Stimulated activated CD8-positive, alpha-beta memory T cell treated with anti-CD3 and anti-CD28 coated beads, Interleukin-7, amount 100 ng/mL, for 1 hour (primary cell): ENCODE data around the gene FRG1.
"Not testable (repeated sequence)": the region's sequence is repeated elsewhere in the genome, so short reads cannot be mapped to it uniquely, and the experiment has no call there.

Source experiments
- DNase-seq, 2 donors: peaks; one replicate each; pipeline ENCODE4 v3.0.0-alpha.2; 2020; ENCODE audit warnings: low read depth in 2 of 2

FRG1 gene

DNA sequence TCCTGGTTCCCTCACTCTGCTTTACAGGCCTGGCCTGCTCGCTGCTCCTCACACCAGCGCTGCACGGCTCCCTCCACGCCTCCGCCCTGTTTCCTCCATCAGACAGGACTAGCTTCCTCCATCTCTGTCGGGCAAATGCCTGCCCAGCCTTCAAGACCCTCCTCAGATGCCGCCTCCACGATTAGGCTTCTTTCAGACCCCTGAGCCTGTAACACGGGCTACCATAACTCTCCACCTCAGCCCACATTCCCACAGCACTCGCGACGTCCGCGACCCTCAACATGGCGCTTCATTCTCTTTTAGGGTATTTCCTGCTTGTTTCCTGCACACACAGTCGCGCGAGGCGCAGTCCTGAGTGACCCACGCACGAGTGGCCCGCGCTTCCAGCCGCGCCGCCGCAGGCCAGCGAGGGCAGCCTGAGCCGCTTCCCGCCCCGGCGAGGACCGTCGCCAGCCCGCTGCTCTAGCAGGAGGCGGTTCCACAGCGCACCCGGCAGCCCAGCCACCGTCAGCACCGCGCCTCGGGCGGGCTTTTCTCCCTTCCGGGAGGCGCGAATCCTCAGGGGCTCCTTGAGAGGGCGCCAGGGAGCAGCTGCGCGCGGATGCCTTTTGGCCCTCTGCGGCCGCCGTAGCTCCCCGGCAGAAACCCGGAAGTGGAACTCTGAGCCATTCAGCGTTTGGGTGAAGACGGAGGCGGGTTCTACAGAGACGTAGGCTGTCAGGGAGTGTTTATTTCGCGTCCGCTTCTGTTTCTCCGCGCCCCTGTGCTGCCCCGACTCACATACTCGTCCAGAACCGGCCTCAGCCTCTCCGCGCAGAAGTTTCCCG is at the start of gene FRG1:
TSS of gene FRG1 (plus strand) at position 695 of the 827 bp plus-strand sequence. CDS start 138 bp downstream, outside the sequence.
- DNase-seq = peak; percentile 96

DNA sequence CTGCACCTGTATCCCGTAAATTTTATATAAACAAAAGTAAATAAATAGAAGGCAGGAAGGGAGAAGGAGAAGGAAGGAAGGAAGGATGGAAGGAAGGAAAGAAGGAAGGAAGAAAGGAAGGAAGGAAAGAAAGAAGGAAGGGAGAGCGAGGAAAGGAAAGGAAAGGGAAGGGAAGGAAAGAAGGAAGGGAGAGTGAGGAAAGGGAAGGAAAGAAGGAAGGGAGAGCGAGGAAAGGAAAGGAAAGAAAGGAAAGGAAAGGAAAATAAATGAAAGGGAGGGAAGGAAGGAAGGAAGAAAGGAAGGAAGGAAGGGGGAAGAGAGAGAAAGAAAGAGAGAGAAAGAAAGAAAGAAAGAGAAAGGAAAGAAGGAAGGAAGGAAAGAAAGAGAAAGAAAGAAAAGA is 43.0 kb upstream of the FRG1 start:
- no peak for DNase-seq

DNA sequence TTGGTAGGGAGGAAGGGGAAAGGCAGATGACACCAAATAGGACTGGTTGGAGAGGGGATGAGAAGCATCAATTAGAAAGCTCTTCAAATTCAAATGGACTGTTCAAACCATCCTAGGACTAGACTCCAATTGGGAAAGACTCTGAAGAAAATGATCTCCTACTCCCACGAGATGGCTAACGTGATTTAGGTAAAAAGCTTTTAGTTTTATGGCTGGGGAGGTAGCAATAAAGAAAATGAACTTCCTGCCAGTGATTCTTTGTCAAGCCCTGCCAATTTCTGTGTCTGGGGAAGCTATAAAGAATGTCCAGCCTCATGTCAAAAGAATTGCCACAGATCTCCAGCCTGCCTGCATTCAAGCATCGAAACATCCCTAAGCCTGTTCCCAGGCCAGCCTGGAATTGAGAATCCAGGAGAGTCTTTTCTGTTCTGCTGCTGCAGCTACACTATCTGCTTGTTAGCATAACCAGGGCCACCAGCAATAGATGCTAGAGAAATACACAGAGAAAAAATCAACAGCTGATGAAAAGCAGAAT is 41.1 kb upstream of the FRG1 start:
- DNase-seq = not testable (repeated sequence)

DNA sequence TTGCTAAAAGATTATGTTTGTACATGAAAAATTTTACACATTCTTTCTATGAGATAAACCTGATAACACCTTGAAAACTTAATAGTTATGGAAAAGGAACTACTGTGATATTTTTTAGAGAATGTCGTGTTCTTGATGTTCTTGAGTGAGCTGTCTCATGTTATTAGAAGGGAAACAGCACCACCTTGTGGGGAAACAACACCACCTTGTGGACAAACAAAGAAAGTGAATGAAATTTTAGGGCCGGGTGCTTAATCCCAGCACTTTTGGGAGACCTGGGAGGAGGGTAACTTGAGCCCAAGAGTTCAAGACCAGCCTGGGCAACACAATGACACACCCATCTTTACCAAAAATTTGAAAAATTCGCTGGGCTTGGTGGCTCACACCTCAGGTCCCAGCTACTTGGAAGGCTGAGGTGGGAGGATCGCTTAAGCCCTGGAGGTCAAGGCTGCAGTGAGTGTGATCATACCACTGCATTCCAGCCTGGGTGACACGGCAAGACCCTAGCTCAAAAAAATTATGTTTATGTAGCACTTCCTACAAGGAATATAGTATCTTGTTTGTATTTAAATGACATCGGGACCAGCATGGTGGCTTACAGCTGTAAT is 36.1 kb upstream of the FRG1 start:
- DNase-seq = peak in 1 of 2 donors; percentile 16

DNA sequence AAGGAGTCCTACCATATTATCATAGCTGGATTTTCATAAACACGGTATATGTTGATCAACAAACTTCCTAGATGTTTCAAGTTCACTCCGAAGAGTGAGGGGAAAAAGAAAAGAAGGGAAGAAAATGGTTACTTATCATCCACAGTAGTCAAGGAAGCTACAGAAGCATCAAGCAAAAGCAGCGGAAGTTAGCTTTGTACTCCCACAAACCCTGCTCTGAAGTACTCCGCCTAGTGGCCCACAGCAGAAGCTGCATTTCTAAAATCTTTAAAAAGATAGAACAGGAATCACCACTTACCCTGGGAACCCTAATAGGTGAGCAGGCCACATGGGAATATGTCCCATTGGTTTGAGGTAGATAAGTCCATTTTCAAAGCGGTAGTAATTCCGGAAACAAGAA is 28.5 kb upstream of the FRG1 start:
- DNase-seq = no peak

DNA sequence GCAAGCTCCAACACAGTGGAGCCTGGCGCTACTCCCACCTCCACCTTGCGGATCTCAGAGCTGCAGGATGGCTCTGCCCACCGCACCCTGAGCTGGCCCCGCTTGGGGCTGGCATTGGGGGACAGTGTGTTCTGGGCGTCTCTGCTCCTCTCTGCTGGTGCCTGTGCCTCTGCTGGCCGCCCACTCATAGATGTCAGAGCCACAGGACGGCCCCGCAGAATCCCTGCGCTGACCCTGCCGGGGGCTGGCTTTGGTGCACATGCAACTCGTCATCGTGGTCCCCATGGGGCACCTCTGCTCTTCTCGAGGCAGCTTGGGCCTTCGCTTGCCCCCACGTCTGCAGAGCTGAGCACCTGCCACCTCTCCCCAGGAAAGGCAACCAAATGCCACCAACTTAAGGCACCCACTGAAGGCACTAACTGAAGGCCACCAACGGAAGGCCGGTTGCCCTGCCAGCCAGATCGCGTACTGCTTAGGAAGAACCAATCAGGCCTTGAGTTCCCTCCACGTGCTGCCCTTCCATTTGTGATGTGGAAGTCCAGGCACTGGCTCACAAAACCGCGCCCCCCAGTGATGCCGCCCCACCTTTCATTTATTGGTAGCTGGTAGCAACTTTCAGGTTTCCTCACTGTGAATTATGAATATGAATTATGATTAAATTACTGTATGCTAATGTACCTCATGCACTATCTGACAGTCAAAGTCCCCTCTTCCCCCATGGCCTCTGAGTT is 23.3 kb upstream of the FRG1 start:
- no peak for DNase-seq

DNA sequence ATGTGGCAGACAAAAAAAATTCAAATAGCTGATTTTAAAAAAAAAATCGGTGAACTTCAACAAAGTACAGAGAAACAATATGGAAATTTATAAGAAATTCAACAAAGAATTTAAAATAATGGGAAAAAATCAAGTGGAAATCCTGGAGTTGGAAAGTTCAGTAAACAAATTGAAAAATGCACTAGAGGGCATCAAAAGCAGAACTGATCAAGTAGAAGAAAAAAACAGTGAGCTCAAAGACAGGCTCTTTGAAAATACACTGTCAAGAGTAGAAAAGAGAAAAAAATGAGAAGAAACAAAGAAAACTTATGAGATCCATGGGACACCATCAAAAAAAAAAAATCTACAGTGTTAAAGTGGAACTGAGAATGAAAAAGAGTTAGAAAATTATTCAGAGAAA is 19.6 kb upstream of the FRG1 start:
- no peak for DNase-seq

DNA sequence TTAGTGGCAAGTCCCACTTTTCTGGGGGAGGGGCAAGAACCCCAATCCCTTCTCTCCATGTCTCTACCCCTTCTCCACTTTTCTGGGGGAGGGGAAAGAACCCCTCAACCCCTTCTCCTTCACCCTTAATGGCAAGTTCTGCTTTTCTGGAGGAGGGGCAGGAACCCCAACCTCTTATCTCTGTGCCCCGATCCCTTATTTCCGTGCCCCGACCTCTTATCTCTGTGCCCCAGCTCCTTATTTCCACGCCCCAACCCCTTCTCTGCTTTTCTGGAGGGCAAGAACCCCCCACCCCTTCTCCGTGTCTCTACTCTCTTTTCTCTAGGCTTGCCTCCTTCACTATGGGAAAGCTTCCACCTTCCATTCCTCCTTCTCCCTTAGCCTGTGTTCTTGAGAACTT is 13.9 kb upstream of the FRG1 start:
- not testable (repeated sequence) for DNase-seq

DNA sequence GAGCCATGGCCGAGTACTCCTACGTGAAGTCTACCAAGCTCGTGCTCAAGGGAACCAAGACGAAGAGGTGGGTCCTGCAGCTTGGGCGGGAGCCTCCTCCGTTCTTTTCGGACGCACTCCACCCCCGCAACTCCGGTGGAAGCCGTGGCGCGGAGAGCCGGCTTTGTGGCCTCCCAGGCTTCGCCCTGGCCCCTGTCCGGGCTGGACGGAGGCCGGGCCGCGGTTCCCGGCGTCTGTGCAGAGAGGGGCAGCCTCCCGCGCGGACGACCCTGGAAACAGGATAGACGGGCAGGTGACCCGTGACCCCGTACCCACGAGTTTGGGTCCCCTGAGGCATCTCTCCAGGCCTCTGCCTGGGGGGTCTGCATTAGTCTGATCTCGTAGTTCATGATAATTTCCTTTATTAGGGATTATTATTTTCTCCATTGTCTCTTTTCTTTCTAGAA is 356 bp downstream of the FRG1 start:
- no peak for DNase-seq

DNA sequence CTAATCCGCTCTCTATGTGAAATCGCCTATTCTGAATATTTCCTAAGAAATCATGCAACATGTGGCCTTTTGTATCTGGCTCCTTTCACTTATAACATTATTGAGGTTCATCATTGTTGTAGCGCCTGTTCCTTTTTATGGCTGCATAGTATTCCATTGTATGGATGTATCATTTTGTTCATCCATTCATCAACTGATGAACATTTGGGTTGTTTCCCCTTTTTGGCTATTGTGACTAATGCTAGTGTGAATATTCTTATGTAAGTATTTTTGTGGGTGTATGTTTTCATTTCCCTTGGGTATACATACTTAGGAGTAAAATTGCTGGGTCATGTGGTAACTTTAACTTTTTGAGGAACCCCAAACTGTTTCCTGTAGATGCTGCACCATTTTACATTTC is 1.7 kb downstream of the FRG1 start:
- not testable (repeated sequence) for DNase-seq

DNA sequence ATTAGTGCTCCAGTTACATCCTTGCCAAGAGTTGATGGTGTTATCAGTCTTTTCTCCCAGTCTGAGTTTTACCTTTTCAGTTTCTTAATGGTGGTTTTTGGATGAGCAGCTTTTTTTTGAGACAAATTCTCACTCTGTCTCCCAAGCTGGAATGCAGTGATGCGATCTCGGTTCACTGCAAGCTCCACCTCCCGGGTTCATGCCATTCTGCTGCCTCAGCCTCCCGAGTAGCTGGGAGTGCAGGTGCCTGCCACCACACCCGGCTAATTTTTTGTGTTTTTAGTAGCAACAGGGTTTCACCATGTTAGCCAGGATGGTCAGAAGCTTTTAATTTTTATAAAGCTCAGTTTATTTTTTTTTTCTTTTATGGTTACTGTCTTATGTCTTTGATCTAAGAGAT is 3.4 kb downstream of the FRG1 start:
- DNase-seq = not testable (repeated sequence)

DNA sequence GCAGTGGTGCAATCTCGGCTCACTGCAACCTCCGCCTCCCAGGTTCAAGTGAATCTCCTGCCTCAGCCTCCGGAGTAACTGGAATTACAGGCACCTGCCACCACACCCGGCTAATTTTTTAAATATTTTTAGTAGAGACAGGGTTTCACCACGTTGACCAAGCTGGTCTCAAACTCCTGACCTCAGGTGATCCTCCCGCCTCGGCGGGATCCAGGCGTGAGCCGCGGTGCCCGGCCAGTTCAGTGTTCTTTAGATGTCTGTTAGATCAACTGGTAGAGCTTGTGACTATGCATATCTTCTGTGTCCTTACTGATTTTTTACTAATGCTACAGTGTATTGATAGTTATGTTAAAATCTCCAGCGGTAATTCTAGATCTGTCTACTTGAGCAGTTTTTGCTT is 6.2 kb downstream of the FRG1 start:
- DNase-seq = not testable (repeated sequence)

DNA sequence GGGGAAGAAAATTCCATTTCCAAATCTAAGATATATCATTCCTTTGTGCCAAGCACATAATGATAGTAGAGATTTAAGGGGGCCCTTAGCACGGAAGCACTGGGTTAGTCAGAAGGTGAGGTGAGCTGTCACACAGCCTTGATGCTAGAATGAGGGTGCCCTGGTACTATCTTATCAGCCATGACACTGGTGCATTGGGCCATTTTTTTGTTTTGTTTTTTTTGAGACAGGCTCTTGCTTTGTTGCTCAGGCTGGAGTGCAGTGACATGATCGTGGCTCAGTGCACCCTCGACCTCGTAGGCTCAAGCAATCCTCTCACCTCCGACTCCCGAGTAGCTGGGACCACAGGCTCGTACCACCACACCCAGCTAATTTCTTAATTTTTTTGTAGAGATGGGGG is 7.8 kb downstream of the FRG1 start:
- not testable (repeated sequence) for DNase-seq

DNA sequence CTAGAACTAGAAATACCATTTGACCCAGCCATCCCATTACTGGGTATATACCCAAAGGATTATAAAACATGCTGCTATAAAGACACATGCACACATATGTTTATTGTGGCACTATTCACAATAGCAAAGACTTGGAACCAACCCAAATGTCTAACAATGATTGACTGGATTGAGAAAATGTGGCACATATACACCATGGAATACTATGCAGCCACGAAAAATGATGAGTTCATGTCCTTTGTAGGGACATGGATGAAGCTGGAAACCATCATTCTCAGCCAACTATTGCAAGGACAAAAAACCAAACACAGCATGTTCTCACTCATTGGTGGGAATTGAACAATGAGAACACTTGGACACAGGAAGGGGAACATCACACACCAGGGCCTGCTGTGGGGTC is 28.6 kb downstream of the FRG1 start:
- not testable (repeated sequence) for DNase-seq

DNA sequence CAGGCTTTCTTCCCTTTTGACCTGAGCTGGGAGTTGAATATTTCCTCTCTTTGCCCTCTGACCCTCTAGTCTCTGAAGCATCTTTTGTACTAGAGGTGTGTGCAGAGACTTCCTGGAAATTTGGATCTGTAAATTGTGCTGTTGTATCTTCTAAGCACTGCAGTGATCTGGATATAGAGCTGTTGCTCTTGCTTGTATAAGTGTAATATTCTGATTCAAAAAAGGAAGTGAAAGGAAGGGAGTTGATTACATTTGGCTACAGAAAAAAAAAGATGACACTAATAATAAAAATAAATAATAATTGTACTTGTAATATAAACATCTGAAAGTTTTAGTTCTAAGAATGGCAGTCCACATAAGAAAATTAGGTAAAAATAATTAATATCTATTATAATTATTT is 33.0 kb downstream of the FRG1 start:
- no peak for DNase-seq

DNA sequence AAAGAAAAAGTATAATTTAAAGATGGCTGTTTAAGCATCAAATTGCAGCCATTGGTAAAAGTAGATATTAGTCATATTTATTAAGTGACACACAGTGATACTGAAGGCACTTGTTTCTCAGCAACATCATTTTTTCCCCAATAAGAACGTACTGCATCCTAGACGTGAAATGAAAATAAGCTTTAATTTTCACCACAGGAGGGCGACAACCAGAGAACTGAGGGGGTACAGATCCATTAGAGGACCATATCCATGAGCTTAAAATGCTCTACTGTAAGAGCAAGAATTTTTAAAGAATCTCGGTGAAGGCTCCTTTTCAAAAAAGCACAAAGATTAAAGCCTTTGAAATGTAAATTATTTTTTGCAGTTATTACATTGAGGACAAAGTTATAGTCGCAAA is 33.4 kb downstream of the FRG1 start:
- DNase-seq = no peak

DNA sequence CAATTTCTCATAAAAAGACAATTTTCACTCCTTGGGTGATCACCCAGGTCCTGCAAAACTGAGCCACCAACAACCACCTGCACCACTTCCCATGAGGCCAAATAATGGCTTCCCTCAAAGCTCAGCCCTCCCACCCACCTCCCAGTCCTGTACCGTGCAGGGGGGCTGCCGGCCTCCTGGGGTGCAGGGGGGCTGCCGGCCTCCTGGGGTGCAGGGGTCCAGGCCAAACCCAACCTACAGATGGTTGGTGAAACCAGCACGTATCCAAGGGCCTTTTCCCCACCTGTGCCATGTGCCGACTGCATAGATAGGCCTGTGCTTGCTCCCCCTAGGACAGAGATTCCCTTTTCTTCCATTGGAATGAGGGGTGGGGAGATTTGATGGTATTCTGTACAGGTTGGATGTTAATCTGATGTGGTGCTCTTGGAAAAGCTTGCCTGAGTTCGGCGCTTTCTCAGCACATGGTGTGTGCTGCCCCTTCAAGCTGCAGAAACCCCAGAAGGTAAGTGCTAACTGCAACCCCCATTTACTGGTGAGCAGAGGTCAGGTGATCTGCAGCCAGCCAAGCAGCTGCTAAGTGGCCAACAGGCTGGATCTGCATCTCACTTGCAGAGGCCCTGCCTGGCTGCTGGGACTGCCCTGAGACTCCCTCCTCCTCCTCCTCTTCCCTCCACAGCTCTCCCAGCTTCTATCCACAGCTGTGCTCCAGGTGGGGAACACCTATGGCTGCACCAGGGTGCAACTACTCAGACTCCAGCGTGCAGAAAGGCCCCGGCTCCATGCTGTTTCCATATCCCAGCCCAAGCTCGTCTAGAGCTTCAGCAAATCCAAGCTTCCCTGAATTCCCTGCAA is 38.8 kb downstream of the FRG1 start:
- DNase-seq = no peak

DNA sequence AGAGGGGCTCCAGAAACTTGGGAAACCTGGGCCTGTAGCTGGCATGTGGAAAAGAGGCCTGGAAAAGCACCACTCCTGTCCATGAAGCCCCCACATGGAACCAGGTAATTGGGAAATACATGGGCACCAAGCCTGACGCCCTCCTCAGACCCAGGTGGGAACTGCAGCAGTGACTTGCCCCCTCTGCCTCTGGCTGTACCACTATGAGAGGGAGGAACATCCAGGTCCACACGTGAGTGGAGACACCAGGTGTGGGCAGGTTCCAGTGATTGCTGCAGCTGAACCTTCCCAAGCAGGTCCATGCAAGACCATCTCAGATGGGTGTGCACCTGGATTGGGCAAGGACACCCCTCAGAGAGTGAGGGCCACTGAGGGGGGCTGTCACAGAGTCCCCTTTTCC is 39.6 kb downstream of the FRG1 start:
- DNase-seq = not testable (repeated sequence)

DNA sequence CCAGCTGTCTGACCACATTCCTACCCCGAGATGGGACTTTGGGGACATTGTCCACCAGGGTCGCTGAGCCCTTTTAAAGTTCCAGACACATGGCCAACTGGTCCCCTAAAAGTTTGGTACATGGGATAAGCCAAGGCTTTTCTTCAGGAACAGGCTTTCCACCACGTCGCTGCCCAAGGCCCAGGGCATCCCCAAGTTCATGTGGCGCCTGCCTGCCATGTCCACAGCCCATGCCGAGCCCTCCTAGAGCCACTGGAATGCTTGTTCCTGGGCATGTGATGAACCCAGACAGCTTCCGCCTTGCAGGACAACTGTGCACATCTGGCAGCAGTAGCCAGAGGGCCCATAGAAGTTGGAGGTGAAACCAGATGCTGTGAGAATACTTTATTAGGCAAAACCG is 41.3 kb downstream of the FRG1 start:
- DNase-seq = no peak

DNA sequence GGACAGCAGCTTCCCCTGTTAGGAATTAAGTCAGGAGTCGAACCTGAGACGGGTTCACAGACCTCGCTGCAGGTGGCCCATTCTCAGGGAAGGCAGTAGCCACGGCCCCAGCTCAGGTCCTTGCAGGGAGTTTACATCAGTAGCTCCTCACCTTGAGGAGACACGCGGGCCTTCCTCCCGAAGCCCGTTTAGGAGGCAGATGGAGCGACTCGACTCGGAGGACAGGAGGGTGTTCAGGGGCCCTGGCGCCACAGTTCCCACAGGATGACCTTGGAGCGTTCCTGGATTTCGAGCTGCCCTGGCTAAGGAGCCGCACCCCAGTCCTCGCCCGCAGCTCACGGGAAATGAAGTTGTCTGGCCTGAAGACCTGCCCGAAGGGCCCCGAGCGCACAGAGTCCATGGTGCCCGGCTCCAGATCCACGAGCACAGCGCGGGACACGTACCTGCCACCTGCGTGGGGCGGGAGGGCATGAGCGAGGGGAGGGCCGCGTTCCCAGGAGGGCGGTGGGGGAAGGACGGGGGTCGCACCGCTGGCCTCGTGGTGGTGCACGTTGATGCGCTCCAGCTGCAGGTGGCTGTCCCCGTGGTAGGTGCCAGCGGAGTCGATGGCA is 43.3 kb downstream of the FRG1 start:
- not testable (repeated sequence) for DNase-seq

DNA sequence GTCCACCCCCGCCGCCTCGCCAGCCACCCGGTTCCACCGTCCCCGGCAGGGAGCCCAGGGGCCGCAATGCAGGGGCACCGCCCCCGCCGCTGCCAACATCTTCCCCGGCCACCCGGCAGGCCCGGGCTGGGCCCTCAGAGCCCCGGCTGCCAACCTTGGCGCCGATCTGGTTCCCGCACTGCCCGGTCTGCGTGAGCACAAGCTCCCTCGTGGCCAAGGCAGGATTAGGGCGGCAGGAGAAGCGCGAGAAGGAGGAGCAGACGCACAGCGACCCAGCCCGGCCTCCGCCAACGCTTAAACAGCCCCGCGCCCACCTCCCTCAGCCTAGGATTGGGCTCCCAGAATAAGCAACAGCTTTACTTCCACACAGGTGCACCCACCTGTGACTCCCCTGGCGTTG is 44.0 kb downstream of the FRG1 start:
- DNase-seq = not testable (repeated sequence)
